GM18517 (cell line): ENCODE data around the gene TMEM94.

Experiments used
- ATAC-seq: cut with Tn5 transposase; IDR thresholded peaks from one replicate; pipeline ENCODE4 v1.9.1; 2021; ENCODE audit warnings: mild to moderate bottlenecking, moderate library complexity; ENCODE audit not compliant: unreplicated experiment

TMEM94 gene

DNA sequence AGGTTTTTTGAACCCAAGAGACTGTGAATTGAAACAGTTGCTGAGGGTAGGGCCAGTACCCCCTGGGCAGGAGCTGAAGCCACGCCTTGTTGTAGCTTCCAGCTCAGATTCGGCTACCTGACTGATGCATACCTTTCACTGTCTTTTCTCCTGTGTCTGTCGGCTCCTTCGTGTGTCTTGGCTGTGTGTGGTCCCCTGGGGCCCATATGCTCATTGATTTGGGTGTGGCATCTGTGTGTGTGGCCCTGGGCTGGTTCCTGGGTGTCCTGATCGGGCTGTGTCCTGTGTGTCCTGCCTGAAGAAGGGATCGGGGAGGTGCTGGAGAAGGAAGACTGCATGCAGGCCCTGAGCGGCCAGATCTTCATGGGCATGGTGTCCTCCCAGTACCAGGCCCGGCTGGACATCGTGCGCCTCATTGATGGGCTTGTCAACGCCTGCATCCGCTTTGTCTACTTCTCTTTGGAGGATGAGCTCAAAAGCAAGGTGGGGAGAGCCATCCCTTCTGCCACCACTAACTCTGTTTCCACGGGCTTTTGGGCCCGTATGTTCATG, 38.0 kb downstream of the TMEM94 start:
- ATAC-seq = no peak

DNA sequence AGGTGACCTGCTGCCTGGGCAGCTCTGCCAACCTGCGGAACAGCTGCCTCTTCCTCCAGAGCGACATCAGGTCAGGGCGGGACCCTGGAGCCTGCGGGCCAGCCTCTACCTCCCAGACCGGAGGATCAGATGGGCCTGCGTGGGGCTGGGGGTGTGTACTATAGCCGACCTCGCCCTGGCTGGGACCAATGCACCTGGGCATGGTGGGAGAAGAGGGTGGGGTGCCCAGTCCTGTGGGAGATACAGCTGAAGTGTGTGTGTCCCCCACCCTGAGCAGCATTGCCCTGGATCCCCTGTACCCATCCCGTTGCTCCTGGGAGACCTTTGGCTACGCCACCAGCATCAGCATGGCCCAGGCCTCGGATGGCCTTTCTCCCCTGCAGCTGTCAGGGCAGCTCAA, 39.6 kb downstream of the TMEM94 start:
- no peak for ATAC-seq

DNA sequence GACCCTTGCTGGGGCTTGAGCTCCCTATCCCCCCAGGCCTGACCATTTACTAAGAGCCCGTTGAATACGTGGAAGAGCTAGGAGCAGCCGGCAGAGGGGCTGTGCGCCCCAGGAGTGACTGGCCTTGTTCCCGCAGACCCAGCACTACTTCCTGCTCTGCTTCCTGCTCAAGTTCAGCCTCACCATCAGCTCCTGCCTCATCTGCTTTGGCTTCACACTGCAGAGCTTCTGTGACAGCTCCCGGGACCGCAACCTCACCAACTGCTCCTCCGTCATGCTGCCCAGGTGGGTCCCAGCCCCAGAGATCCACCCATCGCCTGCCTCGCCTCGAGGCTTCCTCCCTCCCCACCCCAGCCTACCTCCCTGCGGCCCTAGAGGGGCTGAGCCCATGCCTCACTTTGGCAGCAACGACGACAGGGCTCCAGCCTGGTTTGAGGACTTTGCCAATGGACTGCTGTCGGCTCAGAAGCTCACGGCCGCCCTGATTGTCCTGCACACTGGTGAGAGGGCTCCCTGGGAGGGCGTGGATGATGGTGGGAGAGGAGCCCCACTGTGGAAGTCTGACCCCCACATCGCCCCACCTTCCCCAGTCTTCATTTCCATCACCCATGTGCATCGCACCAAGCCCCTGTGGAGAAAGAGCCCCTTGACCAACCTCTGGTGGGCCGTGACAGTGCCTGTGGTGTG, 41.7 kb downstream of the TMEM94 start:
- ATAC-seq = no peak

DNA sequence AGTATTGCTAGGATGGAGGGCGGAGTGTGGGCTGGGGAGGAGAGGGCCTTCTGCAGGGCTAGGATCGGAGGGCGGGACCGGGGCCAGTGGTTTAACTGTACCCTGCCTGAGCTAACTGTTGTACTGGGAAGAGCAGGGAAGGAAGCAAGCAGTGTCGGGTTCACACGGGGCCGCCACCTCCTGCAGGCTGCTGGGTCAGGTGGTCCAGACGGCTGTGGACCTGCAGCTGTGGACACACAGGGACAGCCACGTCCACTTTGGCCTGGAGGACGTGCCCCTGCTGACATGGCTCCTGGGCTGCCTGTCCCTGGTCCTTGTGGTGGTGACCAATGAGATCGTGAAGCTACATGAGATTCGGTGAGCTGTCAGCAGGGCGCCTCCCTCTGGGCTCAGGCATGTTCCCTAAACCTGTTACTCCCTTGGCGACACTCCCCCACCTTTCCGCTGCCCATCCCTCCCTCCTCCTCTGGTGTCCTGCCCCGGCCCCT, 42.3 kb downstream of the TMEM94 start:
- ATAC-seq = no peak

DNA sequence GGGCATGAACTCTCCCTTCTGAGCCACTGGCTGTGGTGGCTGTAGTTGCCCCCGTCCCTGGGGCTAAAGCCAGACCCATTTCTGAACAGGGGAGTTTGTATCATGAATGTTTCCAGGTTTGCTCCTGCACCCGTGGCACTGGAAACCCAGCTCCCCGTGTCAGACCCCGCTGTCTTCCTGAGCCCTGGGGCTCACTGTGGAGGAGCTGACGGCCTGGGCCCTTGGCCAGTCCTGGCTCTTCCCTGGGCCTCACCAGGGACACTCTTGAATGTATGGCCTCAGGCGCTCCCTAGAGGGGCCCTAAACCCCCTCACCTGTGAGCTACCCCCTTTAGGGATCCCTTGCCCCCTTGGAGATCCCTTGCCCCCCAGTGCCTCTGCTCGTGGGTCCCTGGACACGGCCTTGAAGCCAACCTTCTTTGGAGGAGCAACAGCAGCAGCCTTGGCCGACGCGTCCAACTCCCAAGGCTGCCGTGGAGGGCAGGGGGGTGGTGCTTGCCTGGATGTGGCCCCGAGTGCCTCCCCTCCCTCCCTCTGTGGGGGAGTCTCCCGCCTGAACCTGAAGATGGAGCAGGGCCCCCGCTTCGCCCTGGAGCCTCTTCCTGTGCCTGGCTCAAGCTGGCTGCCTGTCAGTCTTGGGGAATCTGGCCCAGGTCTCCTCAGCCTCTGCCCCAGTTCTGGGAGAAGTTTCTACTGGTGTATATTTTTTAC, 43.0 kb downstream of the TMEM94 start:
- ATAC-seq = no peak

DNA sequence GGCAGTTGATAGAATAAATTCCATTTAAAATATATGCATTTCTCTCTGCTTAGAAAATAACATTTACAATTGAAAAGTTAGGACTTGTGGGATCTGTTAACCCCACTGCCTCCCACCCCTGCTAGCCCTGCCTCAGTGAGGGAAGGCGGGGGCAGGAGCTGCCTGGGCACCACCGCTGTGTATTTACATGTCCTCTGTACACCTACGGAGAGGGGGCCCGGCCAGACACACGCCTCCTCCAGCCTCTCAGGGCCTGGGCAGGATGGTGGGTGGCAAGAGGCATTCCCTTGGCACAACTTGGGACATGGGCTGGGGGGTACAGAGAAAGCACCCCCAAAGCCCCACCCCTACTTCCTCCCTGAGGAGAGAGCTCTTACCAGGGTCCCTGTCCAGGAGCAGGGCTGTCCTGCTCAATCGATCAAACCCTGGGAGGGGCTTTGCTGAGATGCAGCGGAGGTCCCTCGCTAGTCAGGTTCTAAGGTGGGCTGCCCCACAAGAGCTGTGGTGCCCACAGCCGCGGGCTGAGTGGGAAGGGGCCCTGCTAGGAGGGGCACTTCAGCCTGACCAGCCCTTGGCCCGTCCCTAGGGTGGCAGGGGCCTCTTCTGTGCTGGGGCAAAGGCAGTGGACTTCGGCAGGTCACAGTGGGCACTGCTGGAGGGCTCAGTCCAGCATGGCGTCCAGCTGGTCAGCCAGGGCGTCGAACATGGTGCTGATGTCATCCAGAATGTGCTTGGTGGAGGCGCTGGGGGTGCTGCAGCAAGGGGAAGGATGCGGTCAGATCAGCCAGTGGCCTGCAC, 44.2 kb downstream of the TMEM94 start:
- no peak for ATAC-seq

DNA sequence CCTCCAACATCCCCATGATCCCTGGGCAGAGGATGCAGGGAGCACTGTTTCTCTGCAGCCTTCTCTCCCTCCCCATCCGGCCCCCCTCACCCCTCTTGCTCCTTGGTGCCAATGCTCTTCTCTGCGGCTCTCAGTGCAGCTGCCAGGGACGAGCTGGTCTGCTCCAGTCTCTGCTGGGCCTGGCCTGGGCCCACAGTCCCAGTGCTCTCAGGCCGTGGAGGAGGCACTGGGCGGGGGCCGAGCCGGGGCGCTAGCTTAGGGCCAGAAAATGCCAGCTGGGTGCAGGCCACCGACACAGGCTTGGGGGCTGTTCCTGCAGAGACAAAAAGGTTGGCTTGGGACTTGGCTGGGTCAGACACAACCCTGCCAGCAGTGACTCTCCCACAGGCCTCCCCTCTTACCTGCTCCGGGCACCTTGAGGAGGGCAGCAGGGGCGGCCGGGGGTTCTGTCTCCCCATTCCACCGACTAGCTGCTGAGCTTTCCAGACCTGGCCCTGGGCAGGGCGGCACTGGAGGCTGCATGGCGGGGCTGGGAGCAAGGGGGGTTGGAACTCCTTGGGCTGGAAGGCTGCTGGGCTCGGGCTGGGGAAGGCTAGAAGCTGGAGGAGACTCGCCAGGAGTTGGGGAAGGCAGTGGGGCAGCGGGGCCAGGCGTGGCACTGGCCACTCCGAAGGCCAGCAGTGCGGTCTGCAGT, 45.1 kb downstream of the TMEM94 start:
- no peak for ATAC-seq

DNA sequence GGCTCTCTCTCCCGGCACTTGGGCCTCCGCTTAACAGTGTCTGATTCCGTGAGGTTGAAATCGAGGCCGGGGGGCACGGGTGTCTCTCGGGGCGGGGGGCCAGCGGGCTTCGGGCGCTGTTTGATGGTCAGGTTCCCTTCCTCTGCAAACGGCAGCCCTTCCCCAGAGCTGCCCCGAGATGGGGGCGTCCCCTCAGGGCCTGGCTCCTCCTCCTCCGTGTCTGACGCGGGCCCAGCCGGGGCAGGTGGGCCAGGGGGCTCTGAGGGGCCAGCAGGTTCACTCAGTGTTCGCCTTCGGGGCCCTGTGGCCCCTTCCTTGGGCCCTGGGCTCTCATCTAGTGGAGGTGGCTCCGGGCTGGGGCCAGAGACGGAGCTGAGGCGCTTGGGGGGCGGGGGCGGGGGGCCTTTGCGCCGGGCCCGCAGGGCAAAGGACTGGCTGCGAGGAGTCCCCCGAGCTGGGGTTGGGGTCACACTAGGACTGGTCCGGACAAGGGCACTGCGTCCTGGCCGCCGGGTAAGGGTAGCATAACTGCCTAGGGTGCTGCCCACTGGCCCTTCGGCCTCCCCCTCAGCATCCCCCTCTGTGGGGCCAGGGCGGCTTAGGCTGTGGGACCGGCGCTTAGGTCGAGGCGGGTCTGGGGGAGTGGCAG, 45.8 kb downstream of the TMEM94 start:
- no peak for ATAC-seq

DNA sequence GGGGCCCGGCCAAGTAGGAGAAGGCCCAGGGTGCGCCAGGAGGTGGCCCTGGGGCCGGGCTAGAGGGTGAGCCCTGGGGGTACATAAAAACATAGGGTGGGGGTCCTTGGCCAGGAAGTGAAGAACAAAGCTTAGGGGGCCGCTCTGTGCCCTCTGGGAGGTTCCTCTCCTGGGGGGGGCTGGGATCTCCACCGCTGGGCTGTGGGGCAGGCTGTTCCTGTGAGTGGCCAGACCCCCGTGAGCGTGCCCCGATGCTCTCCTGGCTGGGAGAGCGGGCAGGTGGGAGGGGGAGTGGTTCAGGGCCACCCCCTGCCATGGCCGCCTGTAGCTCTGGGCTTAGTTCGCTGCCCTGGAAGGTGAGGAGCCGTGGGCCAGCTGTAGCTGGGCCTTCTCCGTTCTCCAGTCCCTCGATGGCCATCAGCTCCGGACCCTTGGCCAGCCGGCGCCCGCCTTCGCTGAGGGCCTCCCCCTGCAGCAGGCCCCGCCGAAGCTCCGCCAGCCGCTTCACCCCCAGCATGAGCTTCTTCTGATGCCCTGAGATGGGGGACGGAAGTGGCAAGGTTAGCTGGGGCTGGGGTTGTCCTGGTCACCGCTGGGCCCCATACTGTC, 46.4 kb downstream of the TMEM94 start:
- no peak for ATAC-seq

DNA sequence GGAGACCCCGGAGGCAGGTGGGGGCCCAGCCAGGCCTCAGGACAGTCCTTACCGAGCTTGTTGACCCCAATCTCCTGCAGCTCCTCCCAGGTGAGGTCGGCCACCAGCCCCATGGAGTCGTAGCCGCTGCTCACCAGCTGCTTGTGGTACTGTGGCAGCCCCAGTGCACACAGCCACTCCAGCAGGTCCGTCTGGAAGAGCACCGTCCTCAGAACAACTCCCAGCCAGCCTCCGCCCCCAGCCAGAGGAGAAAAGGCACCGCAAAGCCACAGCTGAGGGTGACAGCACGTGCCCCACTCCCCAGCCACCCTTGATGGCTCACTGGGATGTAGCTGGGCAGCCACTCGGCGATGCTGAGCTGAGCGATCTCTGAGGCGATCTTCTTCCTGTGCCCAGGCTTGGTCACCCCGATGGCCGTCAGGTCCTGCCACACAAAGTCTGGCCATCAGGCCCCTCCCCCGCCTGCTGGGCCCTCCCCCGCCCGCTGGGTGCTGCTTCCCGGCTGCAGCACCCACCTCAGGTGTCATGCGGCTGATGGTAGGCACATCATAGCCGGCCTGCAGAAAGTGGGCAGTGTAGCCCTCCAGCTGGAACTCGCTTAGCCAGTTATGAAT, 47.0 kb downstream of the TMEM94 start:
- ATAC-seq = no peak

DNA sequence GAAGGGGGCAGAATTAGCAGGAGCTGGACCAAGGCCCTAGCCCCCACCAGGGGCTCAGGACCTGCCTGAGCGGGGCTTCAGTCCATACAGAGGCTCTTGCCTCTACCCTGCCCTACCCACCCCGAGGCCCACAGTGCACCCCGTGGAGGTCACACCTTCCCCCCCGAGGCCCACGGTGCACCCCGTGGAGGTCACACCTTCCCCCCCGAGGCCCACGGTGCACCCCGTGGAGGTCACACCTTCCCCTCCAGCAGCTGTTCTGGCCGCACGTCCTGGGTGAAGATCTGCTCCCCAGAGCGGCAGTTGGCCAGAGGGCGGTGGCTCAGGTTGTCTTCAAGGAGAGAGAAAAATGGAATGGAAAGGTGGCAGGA, 47.5 kb downstream of the TMEM94 start:
- ATAC-seq = no peak

DNA sequence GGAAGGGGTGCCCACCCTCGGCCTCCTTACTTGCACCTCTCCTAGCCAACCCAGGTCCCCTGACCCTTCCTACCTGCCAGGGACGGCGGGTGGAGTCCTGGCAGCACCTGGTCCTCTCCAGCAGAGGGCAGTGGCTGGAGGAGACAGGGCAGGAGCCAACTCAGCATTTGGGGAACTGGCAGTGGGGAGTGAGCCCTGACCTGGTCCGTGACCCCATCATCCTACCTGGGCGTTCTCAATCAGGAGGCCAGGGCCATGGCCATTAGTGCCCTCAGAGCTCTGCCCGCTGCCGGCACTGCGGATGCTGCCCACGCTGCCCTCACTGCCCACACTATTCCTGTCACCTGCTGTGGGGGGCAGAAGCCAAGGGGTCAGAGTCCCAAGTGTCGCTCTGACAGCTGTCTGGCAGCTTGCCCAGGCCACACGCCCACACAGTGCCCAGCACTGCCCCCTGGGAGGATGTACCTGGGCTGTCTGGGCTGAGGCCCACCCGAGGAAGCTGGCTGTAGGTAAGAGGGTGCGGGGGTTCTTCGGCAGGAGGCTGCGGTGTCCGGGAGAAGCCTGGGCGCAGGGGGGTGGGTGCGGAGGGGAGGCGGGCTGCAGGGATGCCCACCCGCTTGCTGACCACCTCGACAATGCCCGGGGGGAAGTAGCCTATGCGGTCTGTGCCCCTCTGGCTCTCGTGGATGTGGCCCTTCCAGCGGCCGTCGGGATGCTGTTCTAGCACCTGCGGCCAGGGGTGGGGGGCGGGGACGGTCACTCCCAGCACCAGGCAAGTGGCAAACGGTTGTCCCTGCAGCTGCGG, 48.1 kb downstream of the TMEM94 start:
- no peak for ATAC-seq

DNA sequence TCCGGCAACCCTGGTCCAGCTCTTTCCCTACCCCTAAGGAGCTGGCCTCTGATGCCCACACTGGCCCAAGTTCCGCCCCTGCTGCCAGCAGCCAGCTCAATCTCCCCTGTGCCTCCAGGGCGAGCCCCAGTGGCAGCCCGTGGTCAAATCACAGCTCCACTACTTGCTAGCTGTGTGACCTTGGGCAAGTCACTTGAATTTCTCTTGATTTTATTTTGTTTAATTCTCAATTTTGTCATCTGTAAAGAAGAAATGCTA, 48.6 kb downstream of the TMEM94 start:
- no peak for ATAC-seq

DNA sequence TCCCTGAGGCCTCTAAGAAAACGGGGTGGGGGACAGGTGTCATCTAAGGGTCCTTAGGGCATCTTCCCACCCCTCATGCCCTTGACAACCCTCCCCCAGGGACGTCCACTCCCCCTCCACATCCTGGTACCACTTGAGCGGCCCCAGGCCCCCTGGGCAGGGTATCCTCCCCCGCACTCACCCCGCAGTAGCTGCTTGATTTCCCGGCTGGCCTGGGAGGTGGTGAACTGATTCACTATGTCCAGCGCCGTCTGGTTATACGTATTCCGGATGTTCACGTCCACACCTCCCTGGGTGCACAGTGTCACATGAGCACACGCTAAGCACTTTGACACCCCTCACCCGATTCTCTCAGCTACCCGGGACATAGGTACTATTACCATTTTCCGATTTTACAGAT, 49.2 kb downstream of the TMEM94 start:
- ATAC-seq = no peak

DNA sequence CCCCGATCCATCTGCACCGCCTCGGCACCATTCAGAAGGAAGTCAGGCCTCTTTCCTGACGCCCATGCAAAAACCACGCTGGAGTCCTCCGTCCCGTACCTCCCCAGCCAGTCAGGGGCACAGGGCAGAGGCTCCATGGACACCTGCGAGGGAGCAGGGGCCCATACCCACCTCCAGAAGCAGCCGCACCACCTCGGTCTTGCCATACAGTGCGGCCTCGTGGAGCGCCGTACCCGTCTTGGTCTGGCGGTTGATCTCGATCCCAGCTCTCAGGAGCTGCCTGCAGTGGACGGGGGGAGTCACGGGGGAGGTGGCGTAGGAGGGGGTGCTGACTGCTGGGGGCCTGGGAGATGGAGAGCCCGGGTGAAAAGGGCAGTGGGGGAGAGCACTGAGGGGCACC, 49.7 kb downstream of the TMEM94 start:
- no peak for ATAC-seq

DNA sequence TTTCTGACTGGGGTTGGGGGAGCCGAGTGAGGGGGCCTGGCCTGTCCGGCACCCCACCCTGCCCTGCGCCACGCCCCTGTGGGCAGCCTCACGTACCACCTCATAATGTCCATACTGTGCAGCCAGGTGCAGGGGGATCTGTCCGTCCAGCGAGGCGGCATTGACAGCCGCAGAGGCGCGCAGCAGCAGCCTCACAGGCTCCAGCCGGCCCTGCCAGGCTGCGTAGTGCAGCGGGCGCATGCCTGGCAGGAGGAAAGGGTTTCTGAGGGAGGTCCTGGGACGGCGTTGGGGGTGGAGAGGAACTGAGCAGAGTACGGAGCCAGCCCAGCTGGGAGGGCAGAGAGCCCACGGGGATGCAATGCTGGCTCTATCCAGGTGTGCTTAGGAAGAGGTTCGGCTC, 50.5 kb downstream of the TMEM94 start:
- no peak for ATAC-seq

DNA sequence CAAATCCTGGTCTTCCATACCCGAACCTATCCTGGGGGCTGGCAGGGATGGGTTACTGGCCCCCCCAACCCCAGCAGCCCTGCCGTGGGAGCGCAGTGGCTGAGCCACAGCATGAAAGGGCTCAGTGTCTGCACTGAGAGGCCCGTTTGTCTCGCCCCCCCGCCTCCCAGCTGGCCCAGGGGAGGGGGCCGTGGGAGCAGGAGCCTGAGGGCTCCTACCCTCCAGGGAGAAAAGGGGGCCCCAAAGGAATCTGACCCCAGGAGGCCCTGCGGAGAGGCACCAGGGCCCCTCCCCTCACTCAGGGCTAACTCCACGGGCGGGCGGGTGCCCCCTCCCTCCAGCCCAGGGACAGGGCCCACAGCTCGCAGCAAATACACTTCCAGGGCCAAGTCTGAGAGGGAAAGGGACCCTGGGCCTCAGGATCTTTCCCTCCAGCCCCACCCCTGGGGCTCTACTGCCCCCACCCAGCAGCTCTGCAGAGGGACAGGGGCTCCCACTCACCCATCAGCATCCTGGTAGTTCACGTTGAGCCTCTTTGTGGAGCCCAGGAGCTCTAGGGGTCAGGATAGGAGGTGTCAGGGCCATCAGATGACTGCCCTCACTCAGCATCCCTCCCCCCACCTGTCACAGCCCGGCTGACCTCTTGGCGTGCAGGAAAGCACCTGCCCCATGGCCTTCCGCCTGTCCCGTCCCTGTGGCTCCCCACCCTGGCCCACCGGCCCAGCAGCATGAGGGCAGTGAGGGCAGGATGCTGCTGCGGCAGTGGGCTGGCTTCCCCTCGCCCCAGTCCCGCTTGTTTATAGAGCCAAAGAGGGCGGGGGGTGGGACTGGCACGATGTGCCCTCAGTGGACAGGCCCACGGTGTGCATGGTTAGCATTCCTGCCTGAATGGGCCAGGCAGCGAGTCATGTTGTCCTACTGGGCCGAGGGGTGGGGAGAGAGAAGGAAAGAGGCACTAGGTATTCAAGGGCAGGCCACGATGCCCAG, 51.6 kb downstream of the TMEM94 start:
- no peak for ATAC-seq

DNA sequence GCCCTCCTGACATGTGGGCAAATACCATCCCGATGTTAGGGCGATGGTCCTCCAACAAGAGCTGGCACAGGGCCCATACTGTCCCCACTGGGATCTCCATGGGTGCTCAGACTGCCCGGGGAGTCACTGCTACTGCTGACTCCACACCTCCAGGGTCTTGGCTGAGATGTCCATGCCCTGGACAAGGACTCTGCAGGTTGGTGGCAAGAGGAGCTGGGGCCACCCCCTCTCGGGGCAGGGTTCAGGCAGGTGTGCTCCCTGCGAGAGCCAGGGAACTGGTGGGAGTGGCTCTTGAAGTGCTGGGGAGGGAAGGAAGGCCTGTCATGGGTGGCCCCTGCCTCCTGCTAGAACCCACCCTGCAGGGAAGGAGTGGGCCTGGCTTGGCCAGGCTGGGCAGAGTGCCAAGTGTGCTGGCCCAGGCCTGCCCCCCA, 52.5 kb downstream of the TMEM94 start:
- no peak for ATAC-seq
